Measurements from ENCODE around the gene IGSF6. TPM values are rescaled to one million over a fixed set of nuclear protein-coding genes. Genes with fewer than 3 reads are reported as not detected.

Gene IGSF6
- total and polyA plus RNA-seq, 2 donors from 2014 or later, result 1.1 to 8.1 TPM

- no peak for FAIRE-seq
These were observed 6.3 kb downstream of the IGSF6 start for GRCh38 chr16:21646091-21646490.

GRCh38 chr16:21645261-21645721 is 7.1 kb downstream of the IGSF6 start:
- no peak for FAIRE-seq
- TF ChIP-seq CTCF (IDR thresholded peaks at IDR 0.05; ENCODE audit: borderline replicate concordance, extremely low read depth, insufficient read depth), result no peak
- no peak for DNase-seq

More at GRCh38 chr16:21646091-21646490, 6.3 kb downstream of the IGSF6 start:
- Histone ChIP-seq H3K27ac (ENCODE audit: low read depth in 2 of 2, low read length in 2 of 2) (no peak overlapping the region), H3K27me3 (ENCODE audit: control insufficient read depth, insufficient read depth, low read length) (no peaks in the 10 kb centered on the region), H3K36me3 (ENCODE audit: control insufficient read depth in 2 of 3, insufficient read depth in 3 of 3, low read length in 3 of 3) (peaks cover 0 to 5% (median 0%) of the 10 kb centered on the region in 3 donors), H3K9me3 (ENCODE audit: control insufficient read depth in 2 of 3, insufficient read depth in 1 of 3, low read length in 3 of 3) (no peaks in the 10 kb centered on the region), H3K4me3 (ENCODE audit: low read length in 3 of 3) (peak overlapping the region in 1 of 3 donors; percentile 43), H3K4me1 (ENCODE audit: control insufficient read depth in 2 of 3, insufficient read depth in 2 of 3, low read depth in 1 of 3, low read length in 3 of 3) (peaks cover 0 to 3% (median 0%) of the 10 kb centered on the region in 3 donors), H3K9ac (ENCODE audit: low read length in 3 of 3) (no peak overlapping the region)
- intact Hi-C loops (cut with DNase I), result no loop called here
- DNase-seq, result no peak
- TF ChIP-seq CTCF (IDR thresholded peaks at IDR 0.05; ENCODE audit: borderline replicate concordance, extremely low read depth, insufficient read depth), result no peak

GRCh38 chr16:21644674-21645073 is 7.7 kb downstream of the IGSF6 start:
- TF ChIP-seq CTCF (IDR thresholded peaks at IDR 0.05; ENCODE audit: borderline replicate concordance, extremely low read depth, insufficient read depth), result no peak
- no peak overlapping the region for H3K4me3 ChIP-seq (ENCODE audit: low read length in 3 of 3)

More at GRCh38 chr16:21645261-21645721, 7.1 kb downstream of the IGSF6 start:
- intact Hi-C loops (cut with DNase I), result no loop called here
- peaks cover 0 to 5% (median 0%) of the 10 kb centered on the region in 3 donors for H3K36me3 ChIP-seq (ENCODE audit: control insufficient read depth in 2 of 3, insufficient read depth in 3 of 3, low read length in 3 of 3)
- peak overlapping the region in 1 of 2 donors; percentile 17 for H3K27ac ChIP-seq (ENCODE audit: low read depth in 2 of 2, low read length in 2 of 2)
- H3K4me1 ChIP-seq (ENCODE audit: control insufficient read depth in 2 of 3, insufficient read depth in 2 of 3, low read depth in 1 of 3, low read length in 3 of 3), result peaks cover 0 to 3% (median 0%) of the 10 kb centered on the region in 3 donors
- H3K4me3 ChIP-seq (ENCODE audit: low read length in 3 of 3), result peak overlapping the region in 1 of 3 donors; percentile 43
- H3K9me3 ChIP-seq (ENCODE audit: control insufficient read depth in 2 of 3, insufficient read depth in 1 of 3, low read length in 3 of 3), result no peaks in the 10 kb centered on the region
- no peaks in the 10 kb centered on the region for H3K27me3 ChIP-seq (ENCODE audit: control insufficient read depth, insufficient read depth, low read length)
- no peak overlapping the region for H3K9ac ChIP-seq (ENCODE audit: low read length in 3 of 3)

More at GRCh38 chr16:21644674-21645073, 7.7 kb downstream of the IGSF6 start:
- FAIRE-seq (no peak), DNase-seq (no peak)
- peaks cover 0 to 3% (median 0%) of the 10 kb centered on the region in 3 donors for H3K4me1 ChIP-seq (ENCODE audit: control insufficient read depth in 2 of 3, insufficient read depth in 2 of 3, low read depth in 1 of 3, low read length in 3 of 3)
- peaks cover 0 to 5% (median 0%) of the 10 kb centered on the region in 3 donors for H3K36me3 ChIP-seq (ENCODE audit: control insufficient read depth in 2 of 3, insufficient read depth in 3 of 3, low read length in 3 of 3)
- H3K27ac ChIP-seq (ENCODE audit: low read depth in 2 of 2, low read length in 2 of 2), result no peak overlapping the region
- H3K9me3 ChIP-seq (ENCODE audit: control insufficient read depth in 2 of 3, insufficient read depth in 1 of 3, low read length in 3 of 3), result no peaks in the 10 kb centered on the region
- intact Hi-C loops (cut with DNase I), result no loop called here
- H3K9ac ChIP-seq (ENCODE audit: low read length in 3 of 3), result no peak overlapping the region
- H3K27me3 ChIP-seq (ENCODE audit: control insufficient read depth, insufficient read depth, low read length), result no peaks in the 10 kb centered on the region
